Subcutaneous abdominal adipose tissue (tissue), 5 donors: ENCODE measurements around the gene SGSM1.

ENCODE experiments used
- H3K27ac ChIP-seq: one replicate; pipeline ENCODE4 v1.7.0; 2013; ENCODE audit warnings: low read depth, mild to moderate bottlenecking, inconsistent platforms, low read length, moderate library complexity
- H3K27me3 ChIP-seq, 5 donors: one replicate each; pipeline ENCODE4 v1.7.0; 2013; ENCODE audit warnings: low read length in 5 of 5, inconsistent platforms in 1 of 5; ENCODE audit not compliant: control insufficient read depth in 5 of 5, insufficient read depth in 4 of 5
- H3K36me3 ChIP-seq, 5 donors: one replicate each; pipeline ENCODE4 v1.7.0; 2013; ENCODE audit warnings: low read length in 5 of 5; ENCODE audit not compliant: control insufficient read depth in 5 of 5, insufficient read depth in 5 of 5
- H3K4me1 ChIP-seq, 5 donors: one replicate each; pipeline ENCODE4 v1.7.0; 2013; ENCODE audit warnings: low read length in 5 of 5, mild to moderate bottlenecking in 3 of 5, moderate library complexity in 1 of 5; ENCODE audit not compliant: control insufficient read depth in 5 of 5, insufficient read depth in 5 of 5
- H3K4me3 ChIP-seq, 5 donors: one replicate each; pipeline ENCODE4 v1.7.0; 2013; ENCODE audit warnings: low read length in 5 of 5, low read depth in 1 of 5
- H3K9ac ChIP-seq, 5 donors: one replicate each; pipeline ENCODE4 v1.7.0; 2013; ENCODE audit warnings: low read length in 5 of 5, mild to moderate bottlenecking in 4 of 5, moderate library complexity in 3 of 5
- H3K9me3 ChIP-seq, 5 donors: one replicate each; pipeline ENCODE4 v1.7.0; 2013; ENCODE audit warnings: low read length in 5 of 5; ENCODE audit not compliant: control insufficient read depth in 5 of 5
- donor health status: healthy.
- donor health status: healthy.
- donor health status: healthy.
- donor health status: healthy.
- donor health status: healthy.

The SGSM1 gene

GRCh38 chr22:24865508-24865907 is 59.5 kb downstream of the SGSM1 start:
- H3K4me1 ChIP-seq, result no peaks in the 10 kb centered on the region
- no peaks in the 10 kb centered on the region for H3K9me3 ChIP-seq
- H3K4me3 ChIP-seq, result no peak overlapping the region
- no peak overlapping the region for H3K27ac ChIP-seq
- H3K36me3 ChIP-seq, result no peaks in the 10 kb centered on the region
- H3K9ac ChIP-seq, result no peak overlapping the region
- H3K27me3 ChIP-seq, result peaks cover 0 to 7% (median 4%) of the 10 kb centered on the region in 5 donors

GRCh38 chr22:24867323-24868022 is 61.5 kb downstream of the SGSM1 start:
- no peaks in the 10 kb centered on the region for H3K4me1 ChIP-seq
- H3K9me3 ChIP-seq, result no peaks in the 10 kb centered on the region
- no peak overlapping the region for H3K4me3 ChIP-seq
- peaks cover 0 to 7% (median 4%) of the 10 kb centered on the region in 5 donors for H3K27me3 ChIP-seq
- H3K36me3 ChIP-seq, result no peaks in the 10 kb centered on the region
- no peak overlapping the region for H3K27ac ChIP-seq
- H3K9ac ChIP-seq, result no peak overlapping the region

- H3K4me1 ChIP-seq, result no peaks in the 10 kb centered on the region
- no peak overlapping the region for H3K9ac ChIP-seq
- H3K27ac ChIP-seq, result no peak overlapping the region
- no peak overlapping the region for H3K4me3 ChIP-seq
- H3K9me3 ChIP-seq, result no peaks in the 10 kb centered on the region
- H3K36me3 ChIP-seq, result no peaks in the 10 kb centered on the region
- H3K27me3 ChIP-seq, result peaks cover 0 to 7% (median 4%) of the 10 kb centered on the region in 5 donors
These were observed 63.0 kb downstream of the SGSM1 start for GRCh38 chr22:24868979-24869378.

GRCh38 chr22:24871611-24872205 is 65.7 kb downstream of the SGSM1 start:
- H3K9ac ChIP-seq, result no peak overlapping the region
- no peaks in the 10 kb centered on the region for H3K36me3 ChIP-seq

GRCh38 chr22:24873226-24873625 is 67.2 kb downstream of the SGSM1 start:
- Histone ChIP-seq H3K27me3 (peaks cover 0 to 7% (median 0%) of the 10 kb centered on the region in 5 donors), H3K4me3 (no peak overlapping the region), H3K9me3 (peaks cover 0 to 13% (median 8%) of the 10 kb centered on the region in 5 donors), H3K9ac (no peak overlapping the region), H3K27ac (no peak overlapping the region), H3K36me3 (no peaks in the 10 kb centered on the region), H3K4me1 (no peaks in the 10 kb centered on the region)

More at GRCh38 chr22:24871611-24872205, 65.7 kb downstream of the SGSM1 start:
- H3K27me3 ChIP-seq, result peaks cover 0 to 10% (median 5%) of the 10 kb centered on the region in 5 donors
- no peak overlapping the region for H3K27ac ChIP-seq
- H3K4me1 ChIP-seq, result no peaks in the 10 kb centered on the region
- H3K4me3 ChIP-seq, result no peak overlapping the region
- H3K9me3 ChIP-seq, result peaks cover 0 to 9% (median 4%) of the 10 kb centered on the region in 5 donors

- Histone ChIP-seq H3K27me3 (peaks cover 0 to 7% (median 0%) of the 10 kb centered on the region in 5 donors), H3K27ac (no peak overlapping the region), H3K9ac (no peak overlapping the region), H3K4me1 (no peaks in the 10 kb centered on the region), H3K36me3 (no peaks in the 10 kb centered on the region), H3K9me3 (peaks cover 3 to 18% (median 8%) of the 10 kb centered on the region in 5 donors), H3K4me3 (no peak overlapping the region)
These were observed 70.0 kb downstream of the SGSM1 start for GRCh38 chr22:24875862-24876506.

- Histone ChIP-seq H3K9ac (no peak overlapping the region), H3K27ac (no peak overlapping the region), H3K36me3 (no peaks in the 10 kb centered on the region), H3K9me3 (peaks cover 3 to 18% (median 8%) of the 10 kb centered on the region in 5 donors), H3K4me1 (no peaks in the 10 kb centered on the region), H3K27me3 (peaks cover 0 to 7% (median 0%) of the 10 kb centered on the region in 5 donors), H3K4me3 (no peak overlapping the region)
These were observed 70.7 kb downstream of the SGSM1 start for GRCh38 chr22:24876700-24877099.

- Histone ChIP-seq H3K36me3 (no peaks in the 10 kb centered on the region), H3K27ac (no peak overlapping the region)
These were observed 73.0 kb downstream of the SGSM1 start for GRCh38 chr22:24878969-24879368.

GRCh38 chr22:24883432-24883831 is 77.4 kb downstream of the SGSM1 start:
- Histone ChIP-seq H3K9ac (no peak overlapping the region), H3K27me3 (peaks cover 0 to 5% (median 0%) of the 10 kb centered on the region in 5 donors), H3K4me1 (no peaks in the 10 kb centered on the region), H3K9me3 (peaks cover 0 to 4% (median 0%) of the 10 kb centered on the region in 5 donors), H3K4me3 (no peak overlapping the region), H3K36me3 (no peaks in the 10 kb centered on the region), H3K27ac (no peak overlapping the region)

More at GRCh38 chr22:24878969-24879368, 73.0 kb downstream of the SGSM1 start:
- no peak overlapping the region for H3K9ac ChIP-seq
- peaks cover 3 to 18% (median 8%) of the 10 kb centered on the region in 5 donors for H3K9me3 ChIP-seq
- no peak overlapping the region for H3K4me3 ChIP-seq
- no peaks in the 10 kb centered on the region for H3K4me1 ChIP-seq
- peaks cover 0 to 7% (median 0%) of the 10 kb centered on the region in 5 donors for H3K27me3 ChIP-seq

DNA sequence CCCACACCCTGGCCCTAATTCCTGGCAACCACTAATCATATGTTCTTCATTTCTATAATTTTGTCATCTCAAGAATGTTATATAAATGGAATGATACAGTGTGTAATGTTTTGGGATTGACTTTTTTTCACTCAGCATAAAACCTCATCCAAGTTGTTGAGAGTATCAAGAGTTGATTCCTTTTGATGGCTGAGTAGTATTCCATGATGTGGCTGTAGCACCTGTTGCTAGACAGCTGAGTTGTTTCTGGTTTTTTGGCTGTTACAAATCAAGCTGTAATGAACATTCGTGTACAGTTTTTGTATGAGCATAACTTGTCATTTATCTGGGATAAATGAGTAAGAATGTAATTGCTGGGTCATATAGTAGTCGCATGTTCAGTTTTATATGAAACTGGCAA is 81.2 kb downstream of the SGSM1 start:
- H3K27me3 ChIP-seq, result peaks cover 0 to 5% (median 0%) of the 10 kb centered on the region in 5 donors
- H3K36me3 ChIP-seq, result no peaks in the 10 kb centered on the region
- no peaks in the 10 kb centered on the region for H3K9me3 ChIP-seq
- H3K27ac ChIP-seq, result no peak overlapping the region
- H3K4me3 ChIP-seq, result no peak overlapping the region
- no peak overlapping the region for H3K9ac ChIP-seq
- H3K4me1 ChIP-seq, result no peaks in the 10 kb centered on the region
